ENCODE results near the gene HERPUD2. TPM values are rescaled to one million over a fixed set of nuclear protein-coding genes. Genes with fewer than 3 reads are reported as not detected.

The HERPUD2 gene
- total and polyA plus RNA-seq, 2 donors (not counting 3 experiments of a cell fraction or from before 2014, with no cell fraction given), result 33.9 to 42.0 TPM

- FAIRE-seq, result no peak
- Histone ChIP-seq H3K27ac (ENCODE audit: insufficient read depth, low read depth, low read length) (no peak overlapping the region), H4K20me1 (replicated peaks; ENCODE audit: control insufficient read depth, extremely low read depth, insufficient read depth, low read length) (no peaks in the 10 kb centered on the region), H3K27me3 (ENCODE audit: control insufficient read depth in 2 of 2, insufficient read depth in 2 of 2, low read length in 2 of 2) (peaks cover 8% of the 10 kb centered on the region in 2 experiments), H3K79me2 (ENCODE audit: control insufficient read depth, insufficient read depth, low read length) (no peaks in the 10 kb centered on the region), H3K4me1 (ENCODE audit: control insufficient read depth, extremely low read depth, insufficient read depth, low read length) (peaks cover 6% of the 10 kb centered on the region), H3K4me2 (ENCODE audit: insufficient read depth, low read length) (no peak overlapping the region), H3K9me1 (replicated peaks; ENCODE audit: control insufficient read depth, extremely low read depth, insufficient read depth, low read length) (no peaks in the 10 kb centered on the region), H3K4me3 (replicated peaks in 1 of 3; ENCODE audit: insufficient read depth in 1 of 3, low read depth in 1 of 3, low read length in 3 of 3) (no peak overlapping the region), H3K36me3 (ENCODE audit: control insufficient read depth in 2 of 2, extremely low read depth in 1 of 2, insufficient read depth in 2 of 2, low read length in 2 of 2) (no peaks in the 10 kb centered on the region), H3K9ac (replicated peaks; ENCODE audit: extremely low read depth, insufficient read depth, low read length) (no peak overlapping the region), H2AFZ (ENCODE audit: low read depth, low read length) (no peak overlapping the region), H3K9me3 (replicated peaks; ENCODE audit: control insufficient read depth, insufficient read depth, low read length) (no peaks in the 10 kb centered on the region)
- no peak for TF ChIP-seq EZH2 (IDR thresholded peaks at IDR 0.05; ENCODE audit: borderline replicate concordance, low read depth, low read length, severe bottlenecking)
- no peak for DNase-seq (ENCODE audit: low read depth, low spot score)
- CTCF ChIA-PET, result interaction anchor here (0.7 to 6.9 kb wide), 7 partner anchors 9 to 259 kb away, joined by 3 to 118 read pairs (median 5); no protein-coding TSS in a partner anchor
- intact Hi-C loops (cut with micrococcal nuclease), result no loop called here
- dilution Hi-C loops (cut with MboI; ENCODE audit: extremely low pct_ligation_motif_present, low sequenced_read_pairs), result no loop called here
- POLR2A ChIA-PET, result no interaction called here
- no TSS peak for BruUV-seq (replicated peaks)
Measured at GRCh38 chr7:35712563-35713226, 17.8 kb upstream of the HERPUD2 start.

- Histone ChIP-seq H2AFZ (ENCODE audit: low read depth, low read length) (no peak overlapping the region), H3K4me1 (ENCODE audit: control insufficient read depth, extremely low read depth, insufficient read depth, low read length) (peaks cover 6% of the 10 kb centered on the region), H3K27me3 (ENCODE audit: control insufficient read depth in 2 of 2, insufficient read depth in 2 of 2, low read length in 2 of 2) (no peaks in the 10 kb centered on the region), H3K9ac (replicated peaks; ENCODE audit: extremely low read depth, insufficient read depth, low read length) (no peak overlapping the region), H3K9me3 (replicated peaks; ENCODE audit: control insufficient read depth, insufficient read depth, low read length) (no peaks in the 10 kb centered on the region), H3K4me2 (ENCODE audit: insufficient read depth, low read length) (no peak overlapping the region), H4K20me1 (replicated peaks; ENCODE audit: control insufficient read depth, extremely low read depth, insufficient read depth, low read length) (no peaks in the 10 kb centered on the region), H3K9me1 (replicated peaks; ENCODE audit: control insufficient read depth, extremely low read depth, insufficient read depth, low read length) (no peaks in the 10 kb centered on the region), H3K36me3 (ENCODE audit: control insufficient read depth in 2 of 2, extremely low read depth in 1 of 2, insufficient read depth in 2 of 2, low read length in 2 of 2) (no peaks in the 10 kb centered on the region), H3K4me3 (replicated peaks in 1 of 3; ENCODE audit: insufficient read depth in 1 of 3, low read depth in 1 of 3, low read length in 3 of 3) (no peak overlapping the region), H3K79me2 (ENCODE audit: control insufficient read depth, insufficient read depth, low read length) (no peaks in the 10 kb centered on the region), H3K27ac (ENCODE audit: insufficient read depth, low read depth, low read length) (no peak overlapping the region)
- CTCF ChIA-PET, result interaction anchor here (1.0 to 6.9 kb wide), 4 partner anchors 10 to 209 kb away, joined by 6 to 118 read pairs (median 16); partner anchors contain the start of gene SEPTIN7
- FAIRE-seq (no peak), DNase-seq (ENCODE audit: low read depth, low spot score) (no peak)
- POLR2A ChIA-PET, result no interaction called here
- TF ChIP-seq, protein P1, sequence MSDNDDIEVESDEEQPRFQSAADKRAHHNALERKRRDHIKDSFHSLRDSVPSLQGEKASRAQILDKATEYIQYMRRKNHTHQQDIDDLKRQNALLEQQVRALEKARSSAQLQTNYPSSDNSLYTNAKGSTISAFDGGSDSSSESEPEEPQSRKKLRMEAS (IDR thresholded peaks at IDR 0.05; ENCODE audit: insufficient read depth, insufficient read length), result no peak
- TF ChIP-seq, protein P2, sequence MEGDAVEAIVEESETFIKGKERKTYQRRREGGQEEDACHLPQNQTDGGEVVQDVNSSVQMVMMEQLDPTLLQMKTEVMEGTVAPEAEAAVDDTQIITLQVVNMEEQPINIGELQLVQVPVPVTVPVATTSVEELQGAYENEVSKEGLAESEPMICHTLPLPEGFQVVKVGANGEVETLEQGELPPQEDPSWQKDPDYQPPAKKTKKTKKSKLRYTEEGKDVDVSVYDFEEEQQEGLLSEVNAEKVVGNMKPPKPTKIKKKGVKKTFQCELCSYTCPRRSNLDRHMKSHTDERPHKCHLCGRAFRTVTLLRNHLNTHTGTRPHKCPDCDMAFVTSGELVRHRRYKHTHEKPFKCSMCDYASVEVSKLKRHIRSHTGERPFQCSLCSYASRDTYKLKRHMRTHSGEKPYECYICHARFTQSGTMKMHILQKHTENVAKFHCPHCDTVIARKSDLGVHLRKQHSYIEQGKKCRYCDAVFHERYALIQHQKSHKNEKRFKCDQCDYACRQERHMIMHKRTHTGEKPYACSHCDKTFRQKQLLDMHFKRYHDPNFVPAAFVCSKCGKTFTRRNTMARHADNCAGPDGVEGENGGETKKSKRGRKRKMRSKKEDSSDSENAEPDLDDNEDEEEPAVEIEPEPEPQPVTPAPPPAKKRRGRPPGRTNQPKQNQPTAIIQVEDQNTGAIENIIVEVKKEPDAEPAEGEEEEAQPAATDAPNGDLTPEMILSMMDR (IDR thresholded peaks at IDR 0.05; ENCODE audit: extremely low read depth in 1 of 2, insufficient read depth in 1 of 2, low read depth in 1 of 2, low read length in 2 of 2), result no peak
- TF ChIP-seq FOS (IDR thresholded peaks at IDR 0.05; ENCODE audit: borderline replicate concordance, insufficient read depth, low read length) (no peak), POLR2A (IDR thresholded peaks at IDR 0.05; ENCODE audit: low read depth, low read length) (no peak), EZH2 (IDR thresholded peaks at IDR 0.05; ENCODE audit: borderline replicate concordance, low read depth, low read length, severe bottlenecking) (no peak), POLR2AphosphoS5 (IDR thresholded peaks at IDR 0.05; ENCODE audit: insufficient read depth, low read depth, low read length) (no peak)
- BruUV-seq (replicated peaks), result no TSS peak
- dilution Hi-C loops (cut with MboI; ENCODE audit: extremely low pct_ligation_motif_present, low sequenced_read_pairs) (no loop called here), intact Hi-C loops (cut with micrococcal nuclease) (no loop called here)
Measured at GRCh38 chr7:35707422-35707821, 12.5 kb upstream of the HERPUD2 start.

Measured in endothelial cell of umbilical vein (primary cell).